D721Med (cell line): ENCODE data around the gene CDON.
"Not testable (repeated sequence)": the region's sequence is repeated elsewhere in the genome, so short reads cannot be mapped to it uniquely, and the experiment has no call there.

Source experiments
- DNase-seq: peaks from one replicate; pipeline ENCODE4 v3.0.0; 2011; ENCODE audit warnings: low spot score; ENCODE audit not compliant: insufficient read length
- FAIRE-seq: peaks from 2 replicates; lab custom pipeline; 2011; peaks lifted over from hg19 to GRCh38; lab: Jason Lieb, UNC
- CTCF ChIP-seq: IDR thresholded peaks from 2 replicates; pipeline ENCODE4 v1.5.1; 2012; ENCODE audit warnings: mild to moderate bottlenecking, control low read depth; ENCODE audit not compliant: insufficient read depth; ENCODE audit errors: missing control alignments

Gene CDON

GRCh38 chr11:125995313-125995712 is 67.4 kb downstream of the CDON start:
- FAIRE-seq (no peak), DNase-seq (no peak)
- no peak for TF ChIP-seq CTCF

DNA sequence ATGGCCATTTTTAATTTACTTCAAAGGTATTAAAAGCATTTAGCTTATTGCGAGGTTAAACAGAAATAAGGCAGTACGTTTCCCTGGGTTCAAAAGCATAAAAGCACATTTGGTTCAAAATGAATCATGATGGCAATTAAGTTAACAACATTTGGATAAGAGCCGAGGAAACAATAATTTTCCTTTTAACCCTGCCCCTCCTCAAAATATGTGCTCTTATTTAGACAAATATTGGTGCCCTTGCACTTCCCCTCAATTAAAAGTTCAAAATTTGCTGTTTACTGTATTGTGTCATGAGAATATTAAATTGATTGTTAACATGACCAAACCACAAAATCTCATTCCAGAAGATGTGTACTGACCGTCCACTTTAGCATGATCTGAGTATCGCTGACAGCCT is 68.2 kb downstream of the CDON start:
- no peak for TF ChIP-seq CTCF
- DNase-seq (no peak), FAIRE-seq (no peak)

DNA sequence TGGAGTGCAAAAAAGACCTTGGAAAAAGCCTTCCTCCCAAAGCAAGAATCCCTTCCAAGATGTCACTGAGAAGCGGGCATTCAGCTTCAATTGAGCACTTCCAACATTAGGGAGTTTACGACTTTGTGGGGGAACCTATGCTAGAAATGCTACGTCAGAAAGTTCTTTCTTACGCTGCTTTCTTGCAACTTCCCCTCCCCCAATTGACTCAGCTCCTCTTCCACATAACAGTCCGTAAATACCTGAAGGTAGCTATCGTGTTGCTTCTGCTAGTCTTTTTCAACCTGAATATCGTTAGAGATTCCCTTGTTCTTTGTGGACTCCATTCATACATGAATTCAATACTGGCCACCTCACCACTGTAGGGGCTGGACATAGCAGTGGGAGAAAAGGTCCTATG is 69.8 kb downstream of the CDON start:
- TF ChIP-seq CTCF = no peak
- DNase-seq = no peak
- no peak for FAIRE-seq

DNA sequence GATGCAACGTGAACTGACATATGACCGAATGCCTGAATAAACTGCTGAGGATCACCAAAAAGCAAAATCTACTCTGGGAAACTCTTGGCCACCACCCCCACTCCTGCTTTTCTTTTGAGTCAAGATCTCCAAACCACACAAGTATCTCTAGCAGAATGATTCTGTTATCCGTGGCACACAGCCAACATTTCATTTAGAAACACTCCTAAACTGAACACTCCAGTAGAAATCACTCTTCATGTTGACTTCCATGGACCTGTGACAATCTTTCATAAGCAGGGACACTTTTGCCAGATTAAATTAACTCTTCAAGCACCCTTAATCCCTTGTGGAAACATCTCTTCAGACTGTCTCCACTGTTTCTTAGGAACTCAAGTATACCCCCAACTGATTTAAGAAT is 72.4 kb downstream of the CDON start:
- no peak for TF ChIP-seq CTCF
- FAIRE-seq (no peak), DNase-seq (no peak)

DNA sequence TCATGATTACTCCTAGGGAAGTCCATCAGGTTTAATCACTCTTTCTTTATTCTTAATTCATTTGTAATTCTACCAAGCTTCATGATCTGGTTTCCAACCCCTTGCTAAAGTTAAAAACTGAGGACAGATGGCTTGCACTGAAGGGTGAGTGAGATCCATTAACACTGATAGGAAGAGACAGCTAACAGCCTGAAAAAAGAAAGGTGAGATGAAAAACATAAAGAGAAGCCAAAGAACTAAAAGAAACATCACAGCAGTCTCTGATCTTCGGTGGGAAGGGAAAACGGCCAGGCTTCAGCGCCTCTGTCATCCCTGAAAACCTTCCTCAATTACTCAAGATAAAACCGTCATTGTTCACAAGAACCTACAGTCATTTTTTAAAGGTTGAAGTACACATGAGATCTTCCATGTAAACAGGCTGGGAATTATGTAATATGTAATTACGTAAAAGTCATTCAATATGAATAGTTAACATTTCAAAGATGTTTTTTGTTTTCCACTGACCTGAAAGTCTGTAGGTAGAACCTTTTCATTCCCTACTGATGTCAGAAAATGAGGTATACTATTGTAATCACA is 75.5 kb downstream of the CDON start:
- DNase-seq = no peak
- FAIRE-seq = no peak
- no peak for TF ChIP-seq CTCF

DNA sequence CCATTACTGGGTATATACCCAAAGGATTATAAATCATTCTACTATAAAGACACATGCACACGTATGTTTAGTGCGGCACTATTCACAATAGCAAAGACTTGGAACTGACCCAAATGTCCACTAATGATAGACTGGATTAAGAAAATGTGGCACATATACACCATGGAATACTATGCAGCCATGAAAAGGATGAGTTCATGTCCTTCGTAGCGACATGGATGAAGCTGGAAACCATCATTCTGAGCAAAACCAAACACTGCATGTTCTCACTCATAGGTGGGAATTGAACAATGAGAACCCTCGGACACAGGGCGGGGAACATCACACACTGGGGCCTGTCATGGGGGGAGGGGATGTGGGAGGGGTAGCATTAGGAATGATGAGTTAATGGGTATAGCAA is 76.7 kb downstream of the CDON start:
- not testable (repeated sequence) for FAIRE-seq, DNase-seq

DNA sequence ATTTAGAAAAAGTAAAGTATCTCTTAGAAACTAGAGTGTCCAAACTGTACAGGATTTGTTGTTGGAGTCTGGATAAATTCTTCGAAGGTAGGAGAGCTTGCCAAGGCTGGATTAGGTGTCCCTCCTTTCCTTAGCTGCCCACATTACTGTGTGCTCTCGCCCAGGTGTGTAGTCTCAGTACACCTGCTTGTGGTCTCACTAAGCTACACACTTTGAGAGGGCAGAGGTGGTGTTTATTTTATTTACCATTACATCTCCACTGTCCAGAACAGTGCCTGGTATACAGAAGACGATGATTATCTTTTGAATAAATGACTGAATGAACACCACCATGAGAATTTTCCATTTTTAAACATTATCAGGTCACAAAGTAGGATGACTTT is 80.3 kb downstream of the CDON start:
- DNase-seq (no peak), FAIRE-seq (no peak)
- TF ChIP-seq CTCF = no peak

GRCh38 chr11:125980436-125980835 is 82.2 kb downstream of the CDON start:
- no peak for DNase-seq
- no peak for TF ChIP-seq CTCF
- FAIRE-seq = no peak
